Measurements from ENCODE around the gene GPR63.

The GPR63 gene

GRCh38 chr6:96786336-96786735 is 50.9 kb downstream of the GPR63 start:
- TF ChIP-seq CTCF (IDR thresholded peaks at IDR 0.05; ENCODE audit: extremely low read depth, missing control alignments) = no peak
- no peak for DNase-seq (ENCODE audit: low spot score)

DNA sequence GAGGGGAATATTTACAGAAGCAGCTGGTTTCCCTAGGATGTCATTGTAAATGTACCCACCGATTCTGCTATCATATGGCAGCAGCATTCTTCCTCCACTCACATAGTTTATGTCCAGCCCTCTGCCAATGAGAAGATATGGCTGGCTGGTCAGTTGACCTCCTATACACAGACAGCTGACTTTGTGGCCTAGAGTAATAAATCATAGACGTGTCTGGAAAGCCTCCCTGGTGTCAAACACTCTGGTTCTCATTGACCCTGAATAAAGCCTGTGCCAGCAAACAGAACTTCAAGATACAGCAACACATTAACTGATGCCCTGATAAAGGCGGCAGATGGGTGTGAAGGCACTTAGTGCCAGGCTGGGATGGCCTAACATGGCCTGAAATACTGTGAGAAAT is 52.6 kb downstream of the GPR63 start:
- no peak for TF ChIP-seq CTCF (IDR thresholded peaks at IDR 0.05; ENCODE audit: extremely low read depth, missing control alignments)
- DNase-seq (ENCODE audit: low spot score) = no peak

DNA sequence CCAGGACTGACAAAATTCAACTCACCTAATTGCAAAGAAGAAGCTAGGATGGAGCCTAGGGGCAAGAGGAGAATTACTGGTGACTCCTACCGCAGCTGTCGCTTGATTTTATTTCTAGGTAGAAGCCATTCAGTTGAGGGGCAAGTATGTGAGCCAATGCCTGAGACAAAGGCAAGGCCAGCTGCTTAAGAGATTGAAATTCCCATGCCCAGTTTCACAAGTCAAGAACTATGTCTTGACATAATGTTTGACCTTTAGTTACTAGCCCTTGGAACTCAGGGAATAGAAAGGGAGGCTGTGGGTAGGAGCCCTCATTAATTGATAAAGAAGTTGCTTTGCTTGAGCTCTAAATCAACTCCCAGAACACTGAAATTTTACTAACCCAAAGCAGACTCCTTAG is 54.0 kb downstream of the GPR63 start:
- no peak for TF ChIP-seq CTCF (IDR thresholded peaks at IDR 0.05; ENCODE audit: extremely low read depth, missing control alignments)
- DNase-seq (ENCODE audit: low spot score) = no peak

DNA sequence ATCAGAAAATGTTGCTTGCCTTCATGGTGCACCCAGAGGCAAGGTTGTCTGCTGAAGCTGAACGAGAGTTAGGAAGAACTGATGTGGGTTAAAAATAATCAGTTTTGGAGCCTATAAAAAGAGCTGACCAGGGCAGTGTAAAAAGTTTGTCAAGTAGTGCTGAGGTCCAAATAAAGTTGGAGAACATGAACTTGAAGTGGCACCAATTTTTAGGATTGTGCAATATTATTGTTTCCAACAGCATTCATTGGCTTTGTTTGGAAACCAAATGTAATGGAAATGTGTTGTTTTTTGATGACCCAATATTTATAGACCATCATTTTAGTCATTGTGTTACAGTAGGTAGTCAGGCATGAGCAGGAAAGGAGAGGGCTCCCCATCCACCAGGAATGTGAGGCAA is 55.7 kb downstream of the GPR63 start:
- no peak for DNase-seq (ENCODE audit: low spot score)
- no peak for TF ChIP-seq CTCF (IDR thresholded peaks at IDR 0.05; ENCODE audit: extremely low read depth, missing control alignments)

DNA sequence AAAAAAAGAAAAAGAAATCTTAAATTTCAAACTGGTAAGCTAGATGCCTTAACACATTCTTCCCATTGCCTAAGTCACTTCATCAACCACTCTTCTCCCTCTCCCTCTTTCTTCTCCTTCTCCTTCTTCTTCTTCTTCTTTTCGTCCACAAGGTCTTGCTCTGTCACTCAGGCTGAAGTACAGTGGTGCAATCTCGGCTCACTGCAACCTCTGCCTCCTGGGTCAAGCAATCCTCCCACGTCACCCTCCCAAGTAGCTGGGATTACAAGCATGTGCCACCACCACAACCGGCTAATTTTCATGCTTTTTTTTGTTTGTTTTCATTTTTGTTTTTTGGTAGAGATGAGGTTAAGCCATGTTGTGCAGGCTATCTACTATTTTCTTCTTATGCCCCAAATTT is 60.2 kb downstream of the GPR63 start:
- TF ChIP-seq CTCF (IDR thresholded peaks at IDR 0.05; ENCODE audit: extremely low read depth, missing control alignments) = no peak
- no peak for DNase-seq (ENCODE audit: low spot score)

GRCh38 chr6:96775727-96776400 is 61.4 kb downstream of the GPR63 start:
- no peak for DNase-seq (ENCODE audit: low spot score)
- TF ChIP-seq CTCF (IDR thresholded peaks at IDR 0.05; ENCODE audit: extremely low read depth, missing control alignments) = no peak

DNA sequence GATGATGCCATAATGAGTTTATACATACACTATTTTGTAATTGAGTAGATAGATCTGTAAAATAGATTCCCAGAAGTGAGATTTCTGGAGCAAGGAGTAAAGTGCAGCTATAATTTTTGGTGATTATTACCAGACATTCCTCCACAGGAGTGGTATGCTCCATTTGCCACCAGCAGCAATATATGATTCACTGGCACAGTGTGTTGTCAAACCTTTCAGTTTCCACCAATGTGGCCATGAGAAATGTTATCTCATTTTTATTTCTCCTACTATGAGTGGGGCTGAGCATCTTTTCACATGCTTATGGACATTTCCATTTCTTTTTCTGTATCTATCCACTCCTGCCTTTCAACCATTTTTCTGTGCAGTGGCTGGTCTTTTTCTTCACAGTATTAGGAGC is 70.5 kb downstream of the GPR63 start:
- no peak for DNase-seq (ENCODE audit: low spot score)

More for the DNA sequence above, 70.5 kb downstream of the GPR63 start:
- no peak for TF ChIP-seq CTCF (IDR thresholded peaks at IDR 0.05; ENCODE audit: extremely low read depth, missing control alignments)
